SH-SY5Y (cell line): ENCODE data around the gene PGM2.

ENCODE experiments used
- GATA2 ChIP-seq: IDR thresholded peaks from 2 replicates; pipeline ENCODE4 v1.6.1; 2011; ENCODE audit warnings: mild to moderate bottlenecking, low read depth, low read length
- GATA3 ChIP-seq: IDR thresholded peaks from 2 replicates; pipeline ENCODE4 v1.6.1; 2011; ENCODE audit warnings: low read depth, mild to moderate bottlenecking, low read length, moderate library complexity

- TF ChIP-seq GATA2 (no peak), GATA3 (no peak)
These were observed 63.6 kb downstream of the PGM2 start for GRCh38 chr4:37889849-37890800.
